Suppressor macrophage treated with lipopolysaccharide for 1 hour (primary cell): ENCODE measurements around the gene MACROD1.
"Not testable (repeated sequence)": the region's sequence is repeated elsewhere in the genome, so short reads cannot be mapped to it uniquely, and the experiment has no call there.

Experiments used
- DNase-seq, 3 donors: peaks; one replicate each; pipeline ENCODE4 v3.0.0-alpha.2; 2020 to 2022

The MACROD1 gene

DNA sequence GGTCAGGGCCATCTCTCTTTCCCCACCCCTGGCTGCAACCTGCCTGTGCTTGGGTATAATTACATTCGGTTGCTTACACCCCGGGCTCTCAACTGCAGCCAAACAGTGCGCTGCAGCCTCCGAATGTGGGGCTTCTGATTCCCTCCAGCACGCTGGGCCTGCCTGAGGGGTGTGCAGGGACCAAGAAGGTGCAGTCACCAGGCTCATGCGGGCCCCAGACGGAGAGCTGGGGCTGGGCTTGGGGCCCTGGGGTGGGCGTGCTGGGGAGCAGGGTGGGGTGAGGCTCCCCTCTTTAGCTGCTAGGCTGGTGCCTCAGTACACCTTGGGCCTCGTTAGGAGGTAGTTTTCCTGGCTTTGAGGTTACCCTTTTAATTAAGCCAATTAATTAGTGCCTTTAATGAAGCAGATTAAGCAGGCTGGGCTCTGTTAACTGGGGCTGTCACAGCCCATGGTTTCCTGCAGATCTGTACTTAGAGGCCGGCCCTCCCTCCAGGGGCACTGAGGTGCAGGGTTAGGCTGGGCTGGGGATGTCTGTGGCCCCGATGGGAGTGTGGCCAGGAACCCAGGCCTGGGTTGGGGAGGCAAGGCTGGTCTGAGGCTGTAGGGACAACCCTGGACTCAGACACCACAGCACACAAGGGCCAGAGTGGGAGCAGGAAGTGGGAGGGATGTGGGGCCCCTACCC lies 112.8 kb downstream of the MACROD1 start:
- no peak for DNase-seq

DNA sequence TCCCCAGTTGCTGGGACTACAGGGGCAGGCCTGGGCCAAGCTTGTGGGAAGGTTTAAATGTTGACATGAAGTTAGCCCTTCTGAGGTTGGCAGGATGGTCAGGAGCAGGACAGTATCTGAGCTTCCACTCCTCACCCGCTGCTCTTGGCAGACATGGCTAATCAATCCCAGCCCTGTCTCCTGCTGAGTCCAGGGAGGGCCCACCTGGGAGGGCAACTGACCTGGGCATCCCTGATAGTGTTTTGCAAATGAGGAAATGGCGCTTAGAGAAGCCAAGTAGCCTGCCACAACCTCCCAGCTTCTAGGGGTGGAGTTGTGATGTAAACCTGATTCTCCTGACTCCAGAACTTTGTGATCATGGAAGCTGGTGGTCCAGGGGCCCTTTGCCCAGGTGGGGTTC lies 113.5 kb downstream of the MACROD1 start:
- no peak for DNase-seq

DNA sequence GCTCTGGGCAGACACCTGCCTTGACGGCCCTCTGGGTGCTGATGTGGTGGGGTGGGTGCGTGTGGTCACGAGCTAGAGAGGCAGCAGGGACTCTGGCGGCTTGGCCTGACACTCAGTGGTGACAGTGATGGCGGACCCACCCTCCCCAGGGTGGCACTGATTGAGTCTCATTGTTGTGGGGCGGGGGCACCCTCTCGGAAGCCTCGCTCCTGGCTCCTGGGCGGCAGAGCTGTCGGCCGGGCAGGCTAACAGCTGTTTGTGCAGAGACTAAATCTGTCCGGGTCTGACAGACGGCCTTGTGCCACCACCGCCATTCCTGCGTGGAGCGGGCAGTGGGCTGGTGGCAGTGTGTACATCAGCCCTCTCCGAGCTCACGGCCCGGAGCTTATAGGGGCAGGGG lies 114.6 kb downstream of the MACROD1 start:
- no peak for DNase-seq

DNA sequence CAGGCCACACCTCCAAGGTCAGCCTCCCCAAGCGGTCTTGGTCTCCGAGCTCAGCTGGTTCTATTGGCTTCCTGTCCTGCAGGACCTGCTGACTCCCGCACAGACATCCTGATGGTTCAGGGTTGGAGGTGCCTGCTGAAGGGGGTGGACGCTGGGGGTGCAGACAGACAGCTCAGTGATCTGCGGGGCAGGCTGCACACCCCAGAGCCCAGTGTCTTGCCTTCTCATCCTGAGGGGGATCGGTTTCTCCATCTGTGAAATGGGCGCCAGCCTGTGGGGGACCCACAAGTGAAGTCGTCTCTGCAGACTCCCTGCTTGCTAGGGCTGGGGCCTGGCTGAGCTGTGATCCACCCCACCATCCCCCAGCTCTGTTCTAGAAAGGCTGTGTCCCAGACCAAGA lies 116.4 kb downstream of the MACROD1 start:
- DNase-seq: no peak

DNA sequence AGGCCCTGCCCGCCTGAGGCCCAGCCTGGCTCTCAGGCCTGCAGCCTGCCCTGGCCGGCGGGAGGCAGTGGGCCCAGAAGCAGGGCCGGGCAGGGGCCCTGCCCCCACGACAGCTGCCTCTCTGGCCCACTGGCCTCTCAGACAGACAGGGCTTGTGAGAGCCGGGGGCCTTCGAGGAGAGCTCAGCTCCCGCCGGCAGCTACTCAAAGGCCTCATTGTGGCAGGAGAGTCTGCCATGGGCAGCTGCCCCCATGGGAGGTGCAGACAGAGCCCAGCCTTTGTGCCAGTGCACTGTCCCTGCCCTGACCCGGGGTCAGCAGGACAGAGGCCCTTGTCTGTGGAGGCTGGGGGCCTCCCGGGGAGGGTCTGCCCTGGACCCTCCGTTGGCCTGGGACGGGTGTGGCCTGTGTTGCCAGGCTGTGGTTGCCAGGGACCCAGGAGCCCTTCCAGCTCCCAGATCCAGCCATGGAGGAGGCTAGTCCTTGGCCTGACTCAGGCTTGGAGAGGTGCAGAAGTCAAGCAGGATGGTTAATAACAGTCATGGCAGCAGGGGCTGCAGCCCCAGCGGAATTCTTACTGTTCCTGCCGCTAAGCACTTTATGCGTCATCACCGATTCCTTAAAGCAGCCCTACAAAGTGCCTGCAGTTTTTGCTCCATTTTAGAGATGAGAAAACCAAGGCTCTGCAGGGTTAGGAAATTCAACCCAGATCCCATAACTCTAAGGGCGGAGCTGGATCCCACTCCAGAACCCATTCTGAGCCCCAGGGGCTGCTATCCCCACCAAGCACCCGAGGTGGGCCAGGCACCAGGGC lies 117.7 kb downstream of the MACROD1 start:
- DNase-seq: no peak

DNA sequence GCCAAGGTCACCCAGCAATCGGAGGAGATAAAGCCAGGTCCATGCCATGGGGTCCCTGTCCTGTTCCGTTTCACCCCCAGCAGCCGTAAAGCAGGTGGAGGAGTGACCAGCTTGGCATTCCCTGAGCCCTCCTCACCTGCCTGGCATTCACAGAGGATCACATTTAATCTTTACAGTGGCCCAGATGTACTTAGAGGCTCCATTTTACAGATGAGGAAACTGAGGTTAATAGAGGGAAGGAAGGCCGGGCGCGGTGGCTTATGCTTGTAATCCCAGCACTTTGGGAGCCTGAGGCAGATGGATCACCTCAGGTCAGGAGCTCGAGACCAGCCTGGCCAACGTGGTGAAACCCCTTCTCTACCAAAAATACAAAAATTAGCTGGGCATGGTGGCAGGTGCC lies 118.5 kb downstream of the MACROD1 start:
- DNase-seq: not testable (repeated sequence)

DNA sequence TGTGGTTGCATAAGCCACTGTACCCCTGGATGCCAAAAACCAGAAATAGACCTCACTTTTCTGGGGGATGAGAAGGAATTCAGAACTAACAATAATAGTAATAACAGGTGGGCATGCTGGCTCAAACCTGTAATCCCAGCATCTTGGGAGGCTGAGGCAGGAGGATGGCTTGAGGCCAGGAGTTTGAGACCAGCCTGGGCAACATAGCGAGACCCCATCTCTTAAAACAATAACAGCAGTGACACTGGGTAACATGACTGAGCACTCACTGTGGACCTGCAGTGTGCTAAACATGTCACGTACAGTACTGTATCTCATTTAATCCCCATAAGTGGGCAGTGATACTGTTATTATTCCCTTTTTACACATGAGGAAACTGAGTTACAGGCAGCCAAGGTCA lies 120.2 kb downstream of the MACROD1 start:
- no peak for DNase-seq

DNA sequence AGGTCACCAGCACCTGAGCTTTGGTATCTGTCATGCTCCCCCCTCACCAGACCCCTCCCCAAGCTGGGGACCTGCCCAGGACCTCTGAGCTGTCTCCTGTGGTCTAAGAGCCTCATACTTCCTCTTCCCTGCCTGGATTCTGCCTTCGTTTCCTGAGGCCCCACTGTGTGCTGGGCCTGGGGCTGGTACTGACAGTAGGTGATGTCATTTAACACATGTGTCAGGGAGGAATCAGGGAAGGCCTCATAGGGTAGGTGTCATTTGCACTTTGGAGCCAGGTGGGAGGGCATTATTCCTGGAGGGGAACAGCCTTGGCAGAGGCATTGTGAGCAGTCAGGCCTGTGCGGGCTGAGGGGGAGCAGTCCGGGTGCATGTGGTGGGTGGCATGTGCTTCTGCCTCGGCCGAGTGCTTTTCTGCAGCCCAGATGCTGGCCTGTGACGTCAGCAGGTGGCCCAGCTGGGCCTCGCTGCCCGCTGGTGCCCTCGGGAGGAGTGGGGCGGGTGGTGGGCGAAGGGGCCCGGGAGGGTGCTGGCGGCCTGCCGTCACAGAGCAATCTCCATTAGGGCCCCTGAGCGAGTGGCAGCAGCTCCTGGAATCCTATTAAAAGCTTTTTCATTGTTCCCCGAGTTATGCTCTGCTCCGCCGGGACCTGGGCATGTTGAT lies 121.1 kb downstream of the MACROD1 start:
- DNase-seq: no peak

DNA sequence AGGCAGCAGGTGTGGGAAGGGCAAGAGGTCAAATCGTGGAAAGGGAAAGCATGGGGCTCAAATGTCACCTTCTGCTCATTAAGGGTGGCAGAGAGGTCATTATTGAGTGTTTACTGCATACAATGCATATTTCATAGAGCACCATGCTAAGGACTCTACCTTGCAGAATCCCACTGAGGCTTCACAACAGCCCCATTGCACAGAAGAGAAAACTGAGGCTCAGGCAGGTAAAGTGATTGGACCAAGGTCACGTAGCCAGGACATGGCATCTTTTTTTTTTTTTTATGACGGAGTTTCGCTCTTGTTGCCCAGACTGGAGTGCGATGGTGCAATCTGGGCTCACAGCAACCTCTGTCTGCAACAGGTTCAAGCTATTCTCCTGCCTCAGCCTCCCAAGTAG lies 122.4 kb downstream of the MACROD1 start:
- no peak for DNase-seq

DNA sequence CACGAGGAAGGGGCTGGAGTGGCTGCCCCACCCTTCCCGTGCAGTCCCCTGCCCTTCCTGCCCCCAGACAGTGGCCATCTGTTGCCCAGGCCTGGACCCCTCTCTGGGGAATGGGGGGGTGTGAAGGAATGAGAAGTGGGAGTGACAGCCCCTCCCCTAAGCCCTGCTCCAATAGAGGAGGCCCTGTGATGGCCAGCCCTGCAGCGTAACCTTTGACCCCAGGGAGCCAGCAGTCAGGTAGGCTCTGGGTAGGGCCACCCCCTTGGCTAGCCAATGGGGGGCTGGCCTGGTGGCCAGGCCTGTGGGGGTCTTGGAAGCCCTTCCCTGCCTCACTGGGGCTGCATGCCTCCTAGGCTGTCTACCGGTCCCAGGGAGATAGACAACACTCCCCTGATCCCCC lies 123.6 kb downstream of the MACROD1 start:
- DNase-seq: no peak

DNA sequence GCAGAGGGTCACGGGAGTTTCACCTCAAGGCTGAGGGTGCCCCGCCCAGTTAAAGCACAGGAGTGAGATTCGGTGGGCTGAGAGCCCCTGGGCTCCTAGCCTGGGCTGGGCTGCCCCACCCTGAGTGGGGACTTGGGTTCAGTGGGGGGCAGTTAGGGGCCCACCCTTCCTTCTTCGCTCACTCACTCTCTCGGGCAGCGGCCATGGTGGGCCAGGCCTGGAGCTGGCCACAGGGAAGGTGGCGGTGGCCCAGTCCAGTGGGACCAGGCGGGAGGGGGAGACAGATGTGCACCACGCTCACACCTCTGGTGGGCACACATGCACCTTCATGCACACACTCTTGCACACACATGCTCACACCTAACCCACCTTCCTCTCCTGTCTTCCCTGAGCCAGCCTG lies 124.1 kb downstream of the MACROD1 start:
- DNase-seq: no peak

DNA sequence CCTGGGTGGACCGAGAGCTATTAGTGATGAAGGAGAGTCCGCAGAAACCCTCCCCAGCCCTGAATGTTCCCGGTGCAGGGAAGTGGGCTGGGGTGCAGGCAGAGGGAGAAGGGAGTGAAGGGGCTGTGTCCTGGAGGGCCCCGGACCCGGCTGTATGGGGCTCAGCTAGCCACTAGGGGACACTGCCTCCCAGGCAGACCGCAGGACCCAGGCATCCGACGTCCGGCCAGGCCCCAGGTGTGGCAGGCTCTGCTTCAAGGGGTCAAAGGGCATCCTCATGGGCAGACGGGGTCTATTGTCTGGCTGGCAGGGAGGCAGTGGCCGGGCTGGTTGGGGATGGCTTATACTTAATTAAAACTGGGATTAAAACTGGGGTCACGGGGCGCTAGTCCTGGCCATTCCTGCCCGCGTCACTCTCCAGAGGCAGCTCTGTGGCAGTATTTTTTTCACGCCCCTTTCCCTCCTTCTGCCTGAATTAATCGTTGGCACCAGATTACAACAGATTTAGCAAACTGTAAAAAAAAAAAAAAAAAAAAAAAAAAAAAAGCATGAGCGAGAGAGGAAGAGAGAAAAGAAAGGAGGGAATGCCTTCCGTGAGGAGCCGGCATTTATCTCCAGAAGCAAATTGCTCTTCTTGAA lies 125.1 kb downstream of the MACROD1 start:
- DNase-seq: peak in 1 of 3 donors; percentile 18

DNA sequence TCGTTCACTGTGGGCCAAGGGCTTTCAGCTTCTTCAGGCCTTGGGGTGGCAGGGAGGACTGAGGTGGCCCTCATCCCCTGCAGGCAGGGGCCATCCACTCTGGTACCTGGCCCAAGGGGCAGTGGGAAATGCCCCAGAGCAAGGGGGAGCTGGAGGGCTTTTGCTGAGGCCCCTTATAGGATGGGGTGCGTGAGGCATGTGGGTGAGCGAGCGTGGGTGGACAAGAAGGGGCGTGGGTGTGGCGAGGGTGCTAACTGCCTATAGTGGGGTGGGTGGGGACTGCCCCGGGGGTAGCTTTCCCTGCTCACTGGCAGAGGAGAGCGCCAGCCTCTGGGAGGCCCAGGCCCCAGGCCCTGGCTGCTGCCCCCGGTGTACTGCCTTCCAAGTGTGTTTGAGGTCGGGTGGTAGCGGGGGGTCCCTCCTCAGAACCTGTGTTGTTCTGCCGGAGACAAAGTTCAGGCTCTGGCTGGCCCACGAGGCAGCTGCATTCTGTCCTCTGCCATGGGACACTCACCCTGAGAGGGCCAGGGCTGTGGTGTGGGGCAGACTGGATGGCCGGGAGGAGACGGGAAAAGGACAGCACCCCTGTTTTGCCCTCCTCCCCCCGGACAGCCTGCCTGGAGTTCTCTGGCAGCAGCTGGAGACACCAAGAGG lies 126.8 kb downstream of the MACROD1 start:
- DNase-seq: peak in 1 of 3 donors; percentile 13

DNA sequence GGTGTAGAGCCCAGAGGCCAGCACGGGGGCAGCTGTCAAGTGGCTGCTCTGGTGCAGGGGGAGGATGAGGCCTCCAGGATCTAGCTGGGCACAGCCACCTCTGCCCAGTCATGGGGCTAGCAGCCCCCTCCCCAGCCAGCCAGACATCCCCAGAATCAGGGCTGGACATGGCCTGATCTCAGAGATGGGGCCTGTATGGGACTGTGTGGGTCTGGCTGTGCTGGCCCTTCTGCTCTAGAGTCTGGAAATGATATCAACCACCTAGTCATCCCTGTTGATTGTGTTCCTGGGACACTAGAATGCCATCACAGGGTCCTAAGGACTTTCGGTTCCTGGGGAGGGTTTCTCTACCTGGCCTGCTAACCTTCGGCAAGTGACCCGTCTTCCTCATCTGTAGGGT lies 127.4 kb downstream of the MACROD1 start:
- DNase-seq: no peak

DNA sequence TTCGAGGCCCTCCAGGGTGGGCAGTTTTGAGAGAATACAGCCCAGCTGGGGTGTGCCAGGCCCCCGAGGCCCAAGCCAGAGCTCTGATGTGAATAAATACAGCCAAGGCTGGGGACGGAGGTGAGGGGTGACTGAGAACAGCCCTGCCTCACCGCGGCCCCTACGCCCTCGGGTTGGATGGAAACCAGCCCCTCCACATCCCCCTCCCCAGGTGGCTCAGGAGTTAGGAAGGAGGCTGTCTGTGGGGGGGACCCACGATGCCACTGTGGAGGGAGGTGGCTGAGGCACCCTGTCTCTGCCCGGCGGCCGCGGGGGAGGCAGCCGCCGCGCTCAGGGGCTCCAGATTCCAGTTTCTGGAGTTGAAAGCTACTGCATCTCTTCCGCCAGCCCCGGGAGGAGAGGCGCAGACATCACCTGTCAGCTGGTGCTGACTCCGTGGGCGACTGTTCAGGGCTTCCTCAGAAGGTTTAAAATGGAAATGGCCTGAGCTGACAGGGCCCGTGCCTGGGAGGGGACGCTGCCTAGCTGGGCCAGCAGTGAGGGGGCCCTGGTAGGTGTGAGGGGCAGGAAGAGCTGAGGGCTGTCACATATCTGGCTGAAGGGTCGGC lies 128.8 kb downstream of the MACROD1 start:
- DNase-seq: peak in 1 of 3 donors; percentile 8

DNA sequence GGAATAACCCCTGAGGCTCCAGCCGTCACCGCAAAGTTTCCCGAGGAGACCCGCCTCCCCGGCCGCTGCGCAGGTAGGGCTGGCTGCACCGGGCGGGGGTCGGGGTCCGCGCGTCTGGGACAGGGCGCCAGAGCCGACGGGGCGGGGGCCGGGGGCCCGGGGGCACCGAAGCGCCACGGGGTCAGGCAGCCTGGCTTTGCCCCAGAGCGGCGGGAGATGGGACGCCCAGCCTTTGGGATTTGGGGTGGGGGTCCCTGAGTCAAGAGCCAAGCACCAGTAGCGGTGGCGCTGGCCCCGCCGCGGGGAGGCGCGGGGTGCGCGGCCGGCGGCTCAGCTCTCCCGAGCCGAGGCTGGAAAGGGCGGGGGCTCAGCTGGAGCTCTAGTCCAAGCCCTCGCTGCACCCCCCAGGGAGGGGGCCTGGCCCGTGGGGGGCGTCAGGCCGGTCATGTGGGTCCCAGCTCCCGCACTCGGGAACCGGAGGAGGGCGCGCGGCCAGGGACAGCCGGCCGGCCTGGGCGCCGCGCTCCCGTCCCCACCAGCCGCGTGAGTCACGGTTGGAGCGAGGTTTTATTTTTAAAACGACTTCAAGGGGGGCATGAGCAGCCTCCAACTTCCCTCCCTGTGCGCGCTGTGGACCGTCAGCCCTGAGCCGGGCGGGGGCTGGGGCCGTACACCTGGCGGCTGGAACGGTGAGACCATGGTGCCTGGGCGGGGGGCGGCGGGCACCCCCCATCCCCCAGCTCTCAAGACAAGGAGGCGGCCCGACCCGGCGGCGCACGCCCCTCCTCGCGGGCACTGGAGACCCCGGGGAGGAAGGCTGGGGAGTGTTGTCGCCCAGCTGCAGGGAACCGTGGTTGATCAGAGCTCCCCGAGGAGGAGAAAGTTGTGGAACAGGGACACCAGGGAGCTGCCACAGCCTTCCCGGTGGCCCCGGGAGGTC lies 129.6 kb downstream of the MACROD1 start:
- peak; percentile 45 to 73 (median 66) for DNase-seq

DNA sequence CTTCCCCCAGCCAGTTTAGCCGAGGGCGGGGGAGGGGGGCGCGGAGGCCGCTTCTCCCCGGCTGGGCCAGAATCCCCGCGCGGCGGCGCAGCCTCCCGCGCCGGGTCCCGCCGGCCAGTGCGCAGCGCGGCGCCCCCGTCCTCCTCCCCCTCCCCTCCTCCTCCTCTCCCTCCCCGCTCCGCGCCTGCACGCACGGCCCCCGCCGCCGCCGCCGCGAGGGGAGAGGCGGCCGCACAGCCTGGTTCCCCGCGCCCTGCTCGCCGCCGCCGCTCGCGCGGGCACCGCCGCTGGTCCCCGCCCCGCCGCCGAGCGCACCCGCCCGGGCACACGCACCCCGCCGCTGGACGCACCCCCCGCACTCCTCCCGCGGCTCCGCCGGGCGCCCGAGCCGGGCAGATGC lies 130.3 kb downstream of the MACROD1 start, which contains the start of gene FLRT1:
Gene FLRT1 (plus strand): TSS at position 356 of the 400 bp plus-strand sequence. CDS start 80,337 bp downstream, outside the sequence.
- DNase-seq: peak in 1 of 3 donors; percentile 45

DNA sequence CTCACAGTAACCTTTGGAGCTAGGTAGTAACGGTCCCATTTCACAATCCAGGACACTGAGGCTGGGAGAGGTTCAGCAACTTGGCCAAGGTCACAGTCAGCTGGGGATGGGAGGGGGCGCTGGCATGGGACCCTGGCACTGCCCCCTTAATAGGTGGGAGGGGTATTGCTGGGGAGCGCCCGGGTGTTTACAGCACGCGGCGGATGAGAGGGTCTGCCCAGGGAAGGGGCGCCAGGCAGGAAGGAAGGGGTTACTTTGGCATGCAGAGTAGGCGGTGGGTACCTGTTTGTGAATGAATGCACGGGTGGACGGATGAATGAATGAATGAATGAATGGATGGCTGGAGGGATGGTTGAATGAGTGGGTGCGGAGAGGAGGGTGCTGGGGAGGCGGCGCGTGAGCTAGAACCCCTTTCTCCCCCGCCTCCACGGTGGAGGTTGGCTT lies 130.8 kb downstream of the MACROD1 start:
- DNase-seq: no peak

DNA sequence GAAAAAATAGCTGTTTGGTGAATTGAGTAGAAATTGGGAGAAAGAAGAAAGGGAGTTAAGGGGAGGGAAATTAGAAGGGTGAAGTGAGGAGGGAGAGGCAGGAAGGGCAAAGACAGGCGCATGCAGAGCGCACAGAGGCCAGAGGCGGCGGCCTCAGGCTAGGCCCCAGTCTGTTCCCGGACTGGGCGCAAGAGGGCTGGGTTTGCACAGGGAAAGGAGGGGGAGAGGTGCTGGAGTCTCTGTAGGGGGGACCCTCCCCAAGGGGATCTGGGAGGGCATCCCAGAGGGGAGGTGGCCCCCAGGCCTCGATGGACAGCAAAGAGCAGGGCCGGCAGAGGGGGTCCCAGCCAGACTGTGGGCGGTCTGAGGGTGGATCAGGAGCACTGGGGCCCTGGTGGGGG lies 131.5 kb downstream of the MACROD1 start:
- peak in 1 of 3 donors; percentile 17 for DNase-seq

DNA sequence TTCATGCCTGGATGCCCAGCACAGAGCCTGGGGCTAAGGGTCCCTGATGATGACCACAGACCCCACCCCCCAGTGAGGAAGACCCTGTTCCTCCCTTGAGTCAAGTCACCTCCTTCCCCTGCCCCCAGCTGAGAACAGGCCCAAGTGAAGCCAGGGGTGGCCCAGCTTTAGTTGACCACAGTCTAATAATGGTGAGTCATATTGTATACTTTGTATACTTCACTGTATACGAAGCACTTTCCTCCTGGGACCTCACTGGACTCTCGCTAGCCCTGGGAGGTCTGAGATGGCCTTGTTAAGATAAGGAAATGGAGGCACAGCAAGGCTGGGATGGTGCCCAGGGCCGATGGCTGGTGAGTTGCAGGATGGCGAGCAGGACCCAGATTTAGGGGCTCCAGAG lies 133.9 kb downstream of the MACROD1 start:
- no peak for DNase-seq

DNA sequence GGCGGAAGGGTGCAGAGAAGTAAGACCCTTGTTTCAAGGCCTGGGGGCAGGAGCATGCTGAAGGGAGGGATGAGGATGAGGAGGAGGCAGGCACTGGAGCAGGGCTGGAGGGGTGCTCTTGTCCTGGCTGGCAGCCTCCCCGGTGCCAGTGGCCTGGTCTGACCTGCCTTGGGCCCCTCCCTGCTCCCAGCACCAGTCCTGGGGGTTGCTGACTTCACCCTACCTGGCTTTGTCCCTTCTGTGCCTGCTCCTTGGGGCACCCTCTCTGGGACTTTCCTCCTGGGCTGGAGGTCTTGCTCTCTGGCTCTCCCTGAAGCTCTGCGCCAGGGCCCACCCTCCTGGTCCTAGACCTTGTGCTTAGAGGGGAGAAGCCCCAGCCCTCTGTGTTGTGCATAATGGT lies 134.9 kb downstream of the MACROD1 start:
- no peak for DNase-seq
